SK-N-MC (cell line): Measurements from ENCODE around the gene SEPTIN3.

Experiments
- EZH2 ChIP-seq: fragments of 200-600 bp; sonication (generic); IDR thresholded peaks from one replicate; pipeline ENCODE4 v1.6.1; 2017; ENCODE audit warnings: antibody characterized with exemption
- FOXP2 ChIP-seq: optimal IDR thresholded peaks from 2 replicates; pipeline ENCODE3; 2011; ENCODE audit warnings: mild to moderate bottlenecking, moderate library complexity; ENCODE audit not compliant: insufficient read depth; ENCODE audit errors: extremely low read length, control extremely low read depth
- POLR2AphosphoS5 ChIP-seq: IDR thresholded peaks from 2 replicates; pipeline ENCODE4 v1.6.1; 2012; ENCODE audit warnings: mild to moderate bottlenecking, low read depth, low read length, borderline replicate concordance

- TF ChIP-seq POLR2AphosphoS5 (no peak), EZH2 (no peak), FOXP2 (no peak)
Measured at GRCh38 chr22:41975299-41976069, 6.2 kb downstream of the SEPTIN3 start.
